Measurements from ENCODE around the gene SPATA2L. TPM values are rescaled to one million over a fixed set of nuclear protein-coding genes. Genes with fewer than 3 reads are reported as not detected.
"Not testable (repeated sequence)": the region's sequence is repeated elsewhere in the genome, so short reads cannot be mapped to it uniquely, and the experiment has no call there.

Gene SPATA2L
- total RNA-seq, 1 experiment from 2014 or later: 15.3 TPM

DNA sequence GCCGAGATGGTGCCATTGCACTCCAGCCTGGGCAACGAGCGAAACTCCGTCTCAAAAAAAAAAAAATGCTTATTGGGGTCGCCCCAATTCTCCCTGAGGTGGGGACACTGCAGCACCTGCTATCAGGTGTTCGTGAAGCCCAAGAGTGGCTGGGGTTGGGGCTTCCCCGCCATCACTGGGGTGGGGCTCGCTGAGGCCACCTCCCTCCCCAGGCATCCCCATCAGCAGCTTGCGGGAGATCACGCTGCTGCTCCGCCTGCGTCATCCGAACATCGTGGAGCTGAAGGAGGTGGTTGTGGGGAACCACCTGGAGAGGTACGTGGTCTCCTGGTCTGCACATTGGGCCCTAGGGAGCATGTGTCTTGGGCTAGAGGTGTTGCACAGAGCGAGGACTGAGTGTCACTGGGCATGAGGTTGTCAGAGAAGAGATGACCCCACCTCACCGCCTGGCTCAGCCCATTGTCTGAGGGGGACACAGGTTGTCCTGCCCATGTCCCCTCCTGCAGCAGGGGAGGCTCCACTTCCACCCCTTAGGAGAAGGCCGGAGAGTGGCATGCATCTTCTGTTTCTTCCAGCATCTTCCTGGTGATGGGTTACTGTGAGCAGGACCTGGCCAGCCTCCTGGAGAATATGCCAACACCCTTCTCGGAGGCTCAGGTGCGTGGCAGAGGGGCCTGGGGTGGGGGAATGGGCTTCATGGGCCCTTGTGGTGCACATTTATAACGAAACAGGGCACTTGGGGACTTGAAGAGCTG lies 10.1 kb downstream of the SPATA2L start:
- Histone ChIP-seq H3F3A (ENCODE audit: insufficient read depth, low read depth) (peaks cover 36% of the 10 kb centered on the region), H3K36me3 (ENCODE audit: low read depth) (peaks cover 5% of the 10 kb centered on the region; the same call in 1 of the 2 replicates), H3K4me1 (replicated peaks; ENCODE audit: insufficient read depth) (peaks cover 11% of the 10 kb centered on the region), H3K9me3 (ENCODE audit: insufficient read depth, low read depth) (no peaks in the 10 kb centered on the region), H3K27me3 (ENCODE audit: insufficient read depth, low read depth) (no peaks in the 10 kb centered on the region), H2AFZ (no peak overlapping the region), H3K27ac (no peak overlapping the region), H3K79me2 (ENCODE audit: low read depth) (peaks cover 32% of the 10 kb centered on the region), H4K20me1 (ENCODE audit: insufficient read depth) (peaks cover 16% of the 10 kb centered on the region), H3K9me2 (ENCODE audit: insufficient read depth) (no peaks in the 10 kb centered on the region), H3K4me2 (no peak overlapping the region), H3K4me3 (no peak overlapping the region)
- BruUV-seq (replicated peaks): no TSS peak
- DNase-seq: no peak
- CTCF ChIA-PET: interaction anchor here (0.6 kb wide), 1 partner anchor 85 kb away, joined by 5 read pairs; no protein-coding TSS in a partner anchor
- POLR2A ChIA-PET (ENCODE audit: unreplicated experiment): no interaction called here
- intact Hi-C loops (cut with micrococcal nuclease; ENCODE audit: unreplicated experiment): no loop called here
- TF ChIP-seq CTCF (conservative IDR thresholded peaks at IDR 0.05) (no peak), EZH2 (IDR thresholded peaks at IDR 0.05; ENCODE audit: low read depth) (no peak)

DNA sequence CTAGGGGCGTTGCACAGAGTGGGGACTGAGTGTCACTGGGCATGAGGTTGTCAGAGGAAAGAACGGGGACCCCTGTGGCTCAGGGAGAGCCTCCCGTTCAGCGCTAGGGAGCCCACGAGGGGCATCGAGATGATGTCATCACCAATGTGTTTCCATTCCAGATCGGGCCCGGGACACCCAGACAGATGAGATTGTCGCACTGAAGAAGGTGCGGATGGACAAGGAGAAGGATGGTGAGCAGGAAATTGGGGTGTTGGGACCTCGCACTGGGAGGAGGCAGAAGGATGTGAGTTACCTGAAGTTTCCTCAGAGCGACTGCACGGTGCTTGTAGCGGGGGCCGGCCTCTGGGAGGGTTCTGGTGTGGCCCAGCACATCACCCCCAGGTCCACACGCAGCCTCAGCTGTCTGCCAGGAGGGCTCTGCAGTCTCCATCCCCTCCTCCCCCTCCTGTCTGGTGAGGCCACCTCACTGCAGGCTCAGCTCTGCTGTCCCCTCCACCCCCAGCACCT lies 11.1 kb downstream of the SPATA2L start:
- no peak overlapping the region for H2AFZ ChIP-seq
- no peak overlapping the region for H3K27ac ChIP-seq
- TF ChIP-seq EZH2 (IDR thresholded peaks at IDR 0.05; ENCODE audit: low read depth) (no peak), CTCF (conservative IDR thresholded peaks at IDR 0.05) (no peak)
- no peaks in the 10 kb centered on the region for H3K27me3 ChIP-seq (ENCODE audit: insufficient read depth, low read depth)
- peaks cover 12% of the 10 kb centered on the region for H4K20me1 ChIP-seq (ENCODE audit: insufficient read depth)
- H3K4me3 ChIP-seq: no peak overlapping the region
- POLR2A ChIA-PET (ENCODE audit: unreplicated experiment): no interaction called here
- H3K4me2 ChIP-seq: no peak overlapping the region
- CTCF ChIA-PET: interaction anchor here (0.6 kb wide), 1 partner anchor 84 kb away, joined by 5 read pairs; no protein-coding TSS in a partner anchor
- peaks cover 26% of the 10 kb centered on the region for H3F3A ChIP-seq (ENCODE audit: insufficient read depth, low read depth)
- H3K79me2 ChIP-seq (ENCODE audit: low read depth): peaks cover 32% of the 10 kb centered on the region
- intact Hi-C loops (cut with micrococcal nuclease; ENCODE audit: unreplicated experiment): no loop called here
- BruUV-seq (replicated peaks): no TSS peak
- no peaks in the 10 kb centered on the region for H3K9me3 ChIP-seq (ENCODE audit: insufficient read depth, low read depth)
- H3K9me2 ChIP-seq (ENCODE audit: insufficient read depth): no peaks in the 10 kb centered on the region
- no peak for DNase-seq
- H3K4me1 ChIP-seq (replicated peaks; ENCODE audit: insufficient read depth): peaks cover 11% of the 10 kb centered on the region
- H3K36me3 ChIP-seq (ENCODE audit: low read depth): peaks cover 5% of the 10 kb centered on the region; the same call in 1 of the 2 replicates

GRCh38 chr16:89689621-89690020 lies 11.9 kb downstream of the SPATA2L start:
- H4K20me1 ChIP-seq (ENCODE audit: insufficient read depth): peaks cover 12% of the 10 kb centered on the region
- H3K9me3 ChIP-seq (ENCODE audit: insufficient read depth, low read depth); H2AFZ ChIP-seq; POLR2A ChIA-PET (ENCODE audit: unreplicated experiment); DNase-seq; intact Hi-C loops (cut with micrococcal nuclease; ENCODE audit: unreplicated experiment); BruUV-seq (replicated peaks); H3K27ac ChIP-seq; H3K27me3 ChIP-seq (ENCODE audit: insufficient read depth, low read depth); H3K36me3 ChIP-seq (ENCODE audit: low read depth); H3K9me2 ChIP-seq (ENCODE audit: insufficient read depth); H3K4me3 ChIP-seq; CTCF ChIA-PET; H3K4me2 ChIP-seq: not testable (repeated sequence)
- H3K4me1 ChIP-seq (replicated peaks; ENCODE audit: insufficient read depth): peaks cover 11% of the 10 kb centered on the region
- peaks cover 32% of the 10 kb centered on the region for H3K79me2 ChIP-seq (ENCODE audit: low read depth)
- H3F3A ChIP-seq (ENCODE audit: insufficient read depth, low read depth): peaks cover 26% of the 10 kb centered on the region
